GM15510 (cell line): ENCODE results near the gene MARS1.

Experiments
- POLR2A ChIP-seq: IDR thresholded peaks from 3 replicates; pipeline ENCODE4 v1.6.1; 2011; ENCODE audit warnings: borderline replicate concordance; ENCODE audit not compliant: insufficient read length; ENCODE audit errors: extremely low read depth

Gene MARS1

GRCh38 chr12:57564178-57564740 lies 76.4 kb downstream of the MARS1 start:
- no peak for TF ChIP-seq POLR2A
